ENCODE results near the gene NDST3.

The NDST3 gene

GRCh38 chr4:118286685-118287084 lies 252.4 kb downstream of the NDST3 start:
- H3K79me2 ChIP-seq (ENCODE audit: insufficient read depth, low read length): no peaks in the 10 kb centered on the region
- H3K9me2 ChIP-seq (replicated peaks; ENCODE audit: insufficient read depth, low read length): no peaks in the 10 kb centered on the region
- peaks cover 37% of the 10 kb centered on the region for H3F3A ChIP-seq (ENCODE audit: insufficient read depth)
- H3K27me3 ChIP-seq (ENCODE audit: low read length): no peaks in the 10 kb centered on the region
- H3K9ac ChIP-seq (ENCODE audit: low read length): no peak overlapping the region
- no peak overlapping the region for H3K27ac ChIP-seq (ENCODE audit: low read depth, low read length)
- H4K20me1 ChIP-seq (ENCODE audit: low read depth, low read length): no peaks in the 10 kb centered on the region
- no peaks in the 10 kb centered on the region for H3K36me3 ChIP-seq (ENCODE audit: low read length)
- no peak overlapping the region for H2AFZ ChIP-seq (ENCODE audit: low read depth, low read length, severe bottlenecking)
- TF ChIP-seq EZH2phosphoT487 (conservative IDR thresholded peaks at IDR 0.05; ENCODE audit: low read length): no peak
- TF ChIP-seq CTCF (IDR thresholded peaks at IDR 0.05; ENCODE audit: insufficient read depth, low read length, poor library complexity, severe bottlenecking): no peak
- no peaks in the 10 kb centered on the region for H3K9me3 ChIP-seq (ENCODE audit: insufficient read depth, low read length)
- H3K4me3 ChIP-seq (ENCODE audit: insufficient read depth, low read length, poor library complexity, severe bottlenecking): no peak overlapping the region
- H3K4me2 ChIP-seq (ENCODE audit: low read depth, low read length, poor library complexity, severe bottlenecking): no peak overlapping the region

GRCh38 chr4:118287711-118288451 lies 253.6 kb downstream of the NDST3 start:
- Histone ChIP-seq H3K9me2 (replicated peaks; ENCODE audit: insufficient read depth, low read length) (no peaks in the 10 kb centered on the region), H2AFZ (ENCODE audit: low read depth, low read length, severe bottlenecking) (no peak overlapping the region), H3K27ac (ENCODE audit: low read depth, low read length) (no peak overlapping the region), H3K4me3 (ENCODE audit: insufficient read depth, low read length, poor library complexity, severe bottlenecking) (no peak overlapping the region), H3K36me3 (ENCODE audit: low read length) (no peaks in the 10 kb centered on the region), H3K79me2 (ENCODE audit: insufficient read depth, low read length) (no peaks in the 10 kb centered on the region), H4K20me1 (ENCODE audit: low read depth, low read length) (no peaks in the 10 kb centered on the region), H3K4me2 (ENCODE audit: low read depth, low read length, poor library complexity, severe bottlenecking) (no peak overlapping the region), H3K9me3 (ENCODE audit: insufficient read depth, low read length) (no peaks in the 10 kb centered on the region), H3F3A (ENCODE audit: insufficient read depth) (peaks cover 25% of the 10 kb centered on the region), H3K9ac (ENCODE audit: low read length) (no peak overlapping the region), H3K27me3 (ENCODE audit: low read length) (no peaks in the 10 kb centered on the region)
- no peak for TF ChIP-seq CTCF (IDR thresholded peaks at IDR 0.05; ENCODE audit: insufficient read depth, low read length, poor library complexity, severe bottlenecking)
- TF ChIP-seq EZH2phosphoT487 (conservative IDR thresholded peaks at IDR 0.05; ENCODE audit: low read length): no peak

GRCh38 chr4:118289794-118290193 lies 255.5 kb downstream of the NDST3 start:
- H3F3A ChIP-seq (ENCODE audit: insufficient read depth): peaks cover 5% of the 10 kb centered on the region; the same call in 1 of the 2 replicates
- no peaks in the 10 kb centered on the region for H4K20me1 ChIP-seq (ENCODE audit: low read depth, low read length)
- no peaks in the 10 kb centered on the region for H3K9me3 ChIP-seq (ENCODE audit: insufficient read depth, low read length)
- no peaks in the 10 kb centered on the region for H3K27me3 ChIP-seq (ENCODE audit: low read length)
- no peaks in the 10 kb centered on the region for H3K79me2 ChIP-seq (ENCODE audit: insufficient read depth, low read length)
- no peak overlapping the region for H2AFZ ChIP-seq (ENCODE audit: low read depth, low read length, severe bottlenecking)
- H3K36me3 ChIP-seq (ENCODE audit: low read length): no peaks in the 10 kb centered on the region
- H3K9me2 ChIP-seq (replicated peaks; ENCODE audit: insufficient read depth, low read length): no peaks in the 10 kb centered on the region
- no peak overlapping the region for H3K27ac ChIP-seq (ENCODE audit: low read depth, low read length)
- no peak overlapping the region for H3K4me3 ChIP-seq (ENCODE audit: insufficient read depth, low read length, poor library complexity, severe bottlenecking)
- H3K4me2 ChIP-seq (ENCODE audit: low read depth, low read length, poor library complexity, severe bottlenecking): no peak overlapping the region
- TF ChIP-seq CTCF (IDR thresholded peaks at IDR 0.05; ENCODE audit: insufficient read depth, low read length, poor library complexity, severe bottlenecking) (no peak), EZH2phosphoT487 (conservative IDR thresholded peaks at IDR 0.05; ENCODE audit: low read length) (no peak)
- no peak overlapping the region for H3K9ac ChIP-seq (ENCODE audit: low read length)

Data from SU-DHL-6 (cell line).